Keratinocyte (primary cell): ENCODE results near the gene GRB10. TPM values are rescaled to one million over a fixed set of nuclear protein-coding genes. Genes with fewer than 3 reads are reported as not detected.

ENCODE experiments used
- DNase-seq: peaks from one replicate; pipeline ENCODE4 v3.0.0-alpha.2; 2011; ENCODE audit warnings: low read depth, missing footprints, low spot score
- FAIRE-seq: peaks from 2 replicates; lab custom pipeline; 2011; peaks lifted over from hg19 to GRCh38; lab: Jason Lieb, UNC
- H2AFZ ChIP-seq: 2 replicates; pipeline ENCODE4 v1.6.0; 2012; ENCODE audit warnings: low read length, control low read depth, inconsistent platforms; ENCODE audit not compliant: control insufficient read depth
- H3K27ac ChIP-seq: 2 replicates; pipeline ENCODE4 v1.5.1; 2011; ENCODE audit warnings: low read length; ENCODE audit not compliant: control insufficient read depth, insufficient read depth
- H3K27me3 ChIP-seq: 3 replicates; pipeline ENCODE4 v1.6.0; 2011; ENCODE audit warnings: low read length; ENCODE audit not compliant: control insufficient read depth, insufficient read depth; ENCODE audit errors: extremely low read depth
- H3K36me3 ChIP-seq, 2 experiments: 2 replicates in 1 of 2; 3 replicates in 1 of 2; pipeline ENCODE4 v1.5.1; 2011; ENCODE audit warnings: low read length in 2 of 2, mild to moderate bottlenecking in 1 of 2; ENCODE audit not compliant: control insufficient read depth in 2 of 2, insufficient read depth in 2 of 2; ENCODE audit errors: extremely low read depth in 1 of 2
- H3K4me1 ChIP-seq: 3 replicates; pipeline ENCODE4 v1.5.1; 2011; ENCODE audit warnings: low read length; ENCODE audit not compliant: control insufficient read depth, insufficient read depth; ENCODE audit errors: extremely low read depth
- H3K4me2 ChIP-seq: 3 replicates; pipeline ENCODE4 v1.6.0; 2011; ENCODE audit warnings: low read depth, low read length; ENCODE audit not compliant: control insufficient read depth, insufficient read depth; ENCODE audit errors: extremely low read depth
- H3K4me3 ChIP-seq, 3 experiments: fragments of 200-600 bp in 1 of 3; sonication (generic) in 1 of 3; 2 replicates in 2 of 3; 3 replicates in 1 of 3; pipeline ENCODE4 v1.5.1; 2011 to 2016; ENCODE audit warnings: low read length in 3 of 3, mild to moderate bottlenecking in 3 of 3, control low read depth in 2 of 3, inconsistent platforms in 1 of 3, low read depth in 1 of 3, mixed read lengths in 1 of 3, mixed run types in 1 of 3, moderate library complexity in 1 of 3; ENCODE audit not compliant: control insufficient read depth in 2 of 3, insufficient read depth in 2 of 3; ENCODE audit errors: extremely low read depth in 1 of 3
- H3K79me2 ChIP-seq: 2 replicates; pipeline ENCODE4 v1.6.0; 2012; ENCODE audit warnings: low read length; ENCODE audit not compliant: control insufficient read depth, insufficient read depth
- H3K9ac ChIP-seq: 3 replicates; pipeline ENCODE4 v1.6.0; 2011; ENCODE audit warnings: low read length; ENCODE audit not compliant: control insufficient read depth, insufficient read depth; ENCODE audit errors: extremely low read depth
- H3K9me1 ChIP-seq: 3 replicates; pipeline ENCODE4 v1.6.0; 2011; ENCODE audit warnings: low read length; ENCODE audit not compliant: control insufficient read depth, insufficient read depth; ENCODE audit errors: extremely low read depth
- H3K9me3 ChIP-seq: 2 replicates; pipeline ENCODE4 v1.5.1; 2012; ENCODE audit warnings: low read depth, low read length; ENCODE audit not compliant: control insufficient read depth
- H4K20me1 ChIP-seq: 3 replicates; pipeline ENCODE4 v1.6.0; 2011; ENCODE audit warnings: low read length; ENCODE audit not compliant: control insufficient read depth, insufficient read depth; ENCODE audit errors: extremely low read depth
- EZH2 ChIP-seq: IDR thresholded peaks from one replicate; pipeline ENCODE4 v1.6.1; 2012; ENCODE audit warnings: inconsistent platforms, mild to moderate bottlenecking, low read length, moderate library complexity
- dilution Hi-C: fragments of 300-500 bp; cut with MboI; formaldehyde crosslinking; loops from one replicate; pipeline ENCODE4 v1.7.0; 2020; ENCODE audit warnings: low sequenced_read_pairs; ENCODE audit not compliant: extremely low pct_ligation_motif_present
- polyA plus RNA-seq, 5 experiments: library from polyadenylated mRNA; depleted of rRNA in 3 of 5; stranded (reverse) in 3 of 5; stranded (forward) in 1 of 5; unstranded in 1 of 5; fragments of >200 nt; gene quantifications; 1 replicate in 1 of 5; 2 replicates in 3 of 5; 3 replicates in 1 of 5; pipeline versions ENCODE4 v1.2.1 to v1.2.3, GENCODE V29; 2011 to 2012; ENCODE audit warnings: missing spikeins in 2 of 5, low read depth in 1 of 5, low replicate concordance in 1 of 5
- TF ChIP-seq, protein P1 (sequence below), 3 experiments: IDR thresholded peaks in 1 of 3; conservative IDR thresholded peaks in 1 of 3; optimal IDR thresholded peaks in 1 of 3; 2 replicates in 2 of 3; 3 replicates in 1 of 3; pipeline versions ENCODE3 to v1.5.1; 2011; ENCODE audit warnings: low read length in 3 of 3, mild to moderate bottlenecking in 3 of 3, moderate library complexity in 2 of 3, control low read depth in 1 of 3, inconsistent platforms in 1 of 3; ENCODE audit not compliant: insufficient read depth in 2 of 3; ENCODE audit errors: extremely low read depth in 1 of 3

Gene GRB10
- polyA plus RNA-seq, 1 donor (not counting 4 experiments of a cell fraction or from before 2014, with no cell fraction given), result 4.4 TPM

DNA sequence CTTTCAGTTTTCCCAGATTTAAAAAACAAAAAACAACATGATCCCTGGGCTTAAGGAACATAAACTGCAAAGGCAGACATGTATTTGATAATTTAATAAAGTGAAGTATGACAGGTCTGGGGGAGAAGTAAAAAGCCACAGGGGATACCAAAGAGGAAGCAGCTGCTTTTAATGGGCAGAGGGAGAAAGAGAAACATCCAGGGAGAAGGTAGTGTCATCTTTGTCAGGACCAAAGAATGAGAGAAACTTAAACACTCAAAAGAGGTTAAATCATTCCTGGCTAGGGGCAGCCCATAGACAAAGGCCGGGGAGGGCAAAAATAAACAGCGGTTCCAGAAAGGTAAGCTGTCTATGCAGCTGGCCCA is 94.5 kb downstream of the GRB10 start:
- Histone ChIP-seq H3K27ac (no peak overlapping the region), H2AFZ (no peak overlapping the region), H3K9me1 (no peaks in the 10 kb centered on the region), H3K36me3 (no peaks in the 10 kb centered on the region), H4K20me1 (no peaks in the 10 kb centered on the region), H3K4me3 (no peak overlapping the region), H3K27me3 (no peaks in the 10 kb centered on the region), H3K79me2 (no peaks in the 10 kb centered on the region), H3K4me2 (no peak overlapping the region), H3K9me3 (no peaks in the 10 kb centered on the region), H3K9ac (no peak overlapping the region), H3K4me1 (no peaks in the 10 kb centered on the region)
- no peak for TF ChIP-seq EZH2
- dilution Hi-C loops, result no loop called here
- no peak for DNase-seq
- FAIRE-seq, result no peak

DNA sequence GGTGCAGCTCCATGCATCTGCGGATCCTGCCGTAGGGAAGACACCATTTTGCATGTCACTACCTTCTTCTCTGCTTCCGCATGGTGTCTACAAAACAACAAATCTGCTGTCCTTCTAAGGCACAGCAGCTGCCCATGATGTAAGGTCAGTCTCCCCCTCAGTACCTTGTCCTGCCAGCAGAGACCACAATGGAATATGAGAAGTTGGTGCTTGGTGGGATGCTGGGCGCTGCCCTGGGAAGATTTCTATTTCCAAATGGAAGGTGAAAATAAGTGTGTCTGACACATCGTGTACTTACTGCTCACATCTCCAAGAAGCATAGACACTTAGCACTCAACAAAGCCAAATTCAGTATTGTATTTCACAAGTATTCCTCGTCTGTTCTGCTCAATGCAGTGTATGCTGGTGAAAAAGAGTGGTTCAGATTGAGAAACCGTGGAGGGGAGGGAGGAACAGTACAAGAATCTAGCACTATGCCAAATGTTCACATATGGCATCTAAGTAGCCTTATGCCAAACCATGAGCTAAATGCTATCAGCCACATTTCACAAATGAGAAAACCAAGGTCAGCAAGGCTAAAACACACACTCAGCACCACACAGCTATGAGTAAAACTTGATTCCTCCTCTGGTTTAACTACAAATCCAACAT is 95.0 kb downstream of the GRB10 start:
- no peak overlapping the region for H3K27ac ChIP-seq
- DNase-seq (no peak), FAIRE-seq (no peak)
- no peaks in the 10 kb centered on the region for H3K9me3 ChIP-seq
- TF ChIP-seq EZH2, result no peak
- TF ChIP-seq, protein P1, sequence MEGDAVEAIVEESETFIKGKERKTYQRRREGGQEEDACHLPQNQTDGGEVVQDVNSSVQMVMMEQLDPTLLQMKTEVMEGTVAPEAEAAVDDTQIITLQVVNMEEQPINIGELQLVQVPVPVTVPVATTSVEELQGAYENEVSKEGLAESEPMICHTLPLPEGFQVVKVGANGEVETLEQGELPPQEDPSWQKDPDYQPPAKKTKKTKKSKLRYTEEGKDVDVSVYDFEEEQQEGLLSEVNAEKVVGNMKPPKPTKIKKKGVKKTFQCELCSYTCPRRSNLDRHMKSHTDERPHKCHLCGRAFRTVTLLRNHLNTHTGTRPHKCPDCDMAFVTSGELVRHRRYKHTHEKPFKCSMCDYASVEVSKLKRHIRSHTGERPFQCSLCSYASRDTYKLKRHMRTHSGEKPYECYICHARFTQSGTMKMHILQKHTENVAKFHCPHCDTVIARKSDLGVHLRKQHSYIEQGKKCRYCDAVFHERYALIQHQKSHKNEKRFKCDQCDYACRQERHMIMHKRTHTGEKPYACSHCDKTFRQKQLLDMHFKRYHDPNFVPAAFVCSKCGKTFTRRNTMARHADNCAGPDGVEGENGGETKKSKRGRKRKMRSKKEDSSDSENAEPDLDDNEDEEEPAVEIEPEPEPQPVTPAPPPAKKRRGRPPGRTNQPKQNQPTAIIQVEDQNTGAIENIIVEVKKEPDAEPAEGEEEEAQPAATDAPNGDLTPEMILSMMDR (optimal IDR thresholded peaks at IDR 0.05 in 1 of 3, IDR thresholded peaks at IDR 0.05 in 1 of 3, conservative IDR thresholded peaks at IDR 0.05 in 1 of 3; ENCODE audit: extremely low read depth in 1 of 3, insufficient read depth in 2 of 3, low read length in 3 of 3), result no peak
- no peaks in the 10 kb centered on the region for H3K9me1 ChIP-seq
- H3K4me2 ChIP-seq, result no peak overlapping the region
- H4K20me1 ChIP-seq, result no peaks in the 10 kb centered on the region
- dilution Hi-C loops, result no loop called here
- no peaks in the 10 kb centered on the region for H3K36me3 ChIP-seq
- H3K27me3 ChIP-seq, result no peaks in the 10 kb centered on the region
- H3K4me1 ChIP-seq, result no peaks in the 10 kb centered on the region
- no peak overlapping the region for H3K9ac ChIP-seq
- H2AFZ ChIP-seq, result no peak overlapping the region
- no peak overlapping the region for H3K4me3 ChIP-seq
- no peaks in the 10 kb centered on the region for H3K79me2 ChIP-seq

DNA sequence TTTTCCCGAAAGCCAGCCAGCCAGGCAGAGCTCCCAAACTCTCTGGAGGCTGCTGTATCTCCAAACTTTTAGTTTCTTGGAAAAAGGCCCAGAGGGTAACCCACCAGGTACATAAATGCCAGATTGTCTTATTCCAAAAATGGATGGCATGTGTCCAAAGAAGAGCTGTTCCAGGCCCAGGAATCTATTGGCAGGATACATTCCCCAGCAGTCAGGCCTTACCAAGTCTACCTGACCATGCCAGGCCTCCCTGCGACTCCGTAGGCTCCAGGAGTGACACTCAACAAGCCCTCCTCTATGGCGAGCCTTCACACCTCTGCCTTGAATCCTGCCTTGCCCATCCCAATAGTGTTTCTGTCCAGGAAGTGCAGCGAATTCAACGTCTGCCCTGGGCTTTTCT is 95.6 kb downstream of the GRB10 start:
- H3K27ac ChIP-seq, result no peak overlapping the region
- H3K9me1 ChIP-seq, result no peaks in the 10 kb centered on the region
- H4K20me1 ChIP-seq, result no peaks in the 10 kb centered on the region
- H3K36me3 ChIP-seq, result no peaks in the 10 kb centered on the region
- dilution Hi-C loops, result no loop called here
- no peaks in the 10 kb centered on the region for H3K79me2 ChIP-seq
- no peak overlapping the region for H3K9ac ChIP-seq
- DNase-seq, result no peak
- TF ChIP-seq EZH2, result no peak
- TF ChIP-seq, protein P1 (optimal IDR thresholded peaks at IDR 0.05 in 1 of 3, IDR thresholded peaks at IDR 0.05 in 1 of 3, conservative IDR thresholded peaks at IDR 0.05 in 1 of 3; ENCODE audit: extremely low read depth in 1 of 3, insufficient read depth in 2 of 3, low read length in 3 of 3), result no peak
- no peaks in the 10 kb centered on the region for H3K27me3 ChIP-seq
- no peak overlapping the region for H3K4me3 ChIP-seq
- H3K4me1 ChIP-seq, result peaks cover 3% of the 10 kb centered on the region
- FAIRE-seq, result no peak
- no peak overlapping the region for H2AFZ ChIP-seq
- H3K4me2 ChIP-seq, result no peak overlapping the region
- H3K9me3 ChIP-seq, result no peaks in the 10 kb centered on the region
